Activated naive CD8-positive, alpha-beta T cell (primary cell): ENCODE measurements around the gene SYT5.

Experiments
- H3K27ac Mint-ChIP-seq: one replicate; pipeline ENCODE4 v1.8.0; 2021; ENCODE audit warnings: mixed read lengths
- H3K27me3 Mint-ChIP-seq: one replicate; pipeline ENCODE4 v1.8.0; 2021; ENCODE audit warnings: mixed read lengths
- H3K36me3 Mint-ChIP-seq: one replicate; pipeline ENCODE4 v1.8.0; 2021; ENCODE audit warnings: mixed read lengths
- H3K4me1 Mint-ChIP-seq: one replicate; pipeline ENCODE4 v1.8.0; 2021; ENCODE audit warnings: low read depth, mixed read lengths
- H3K4me3 Mint-ChIP-seq: one replicate; pipeline ENCODE4 v1.8.0; 2021; ENCODE audit warnings: mild to moderate bottlenecking, mixed read lengths
- H3K9me3 Mint-ChIP-seq: one replicate; pipeline ENCODE4 v1.8.0; 2021; ENCODE audit warnings: low read depth, mixed read lengths

SYT5 gene

GRCh38 chr19:55147545-55148251, 32.4 kb downstream of the SYT5 start:
- Mint-ChIP-seq H3K36me3 (peaks cover 4% of the 10 kb centered on the region), H3K9me3 (peaks cover 6% of the 10 kb centered on the region), H3K27me3 (peaks cover 30% of the 10 kb centered on the region), H3K27ac (no peak overlapping the region), H3K4me3 (no peak overlapping the region), H3K4me1 (peaks cover 12% of the 10 kb centered on the region)

GRCh38 chr19:55146705-55147273, 33.3 kb downstream of the SYT5 start:
- Mint-ChIP-seq H3K4me1 (peaks cover 6% of the 10 kb centered on the region), H3K27ac (no peak overlapping the region), H3K36me3 (peaks cover 4% of the 10 kb centered on the region), H3K9me3 (peaks cover under 1% of the 10 kb centered on the region), H3K4me3 (no peak overlapping the region), H3K27me3 (peaks cover 30% of the 10 kb centered on the region)

- Mint-ChIP-seq H3K4me1 (peaks cover 4% of the 10 kb centered on the region), H3K36me3 (peaks cover 4% of the 10 kb centered on the region), H3K27me3 (peaks cover 31% of the 10 kb centered on the region), H3K9me3 (no peaks in the 10 kb centered on the region), H3K4me3 (no peak overlapping the region), H3K27ac (no peak overlapping the region)
Measured at GRCh38 chr19:55146078-55146704, 33.9 kb downstream of the SYT5 start.

- Mint-ChIP-seq H3K4me1 (peaks cover 6% of the 10 kb centered on the region), H3K9me3 (no peaks in the 10 kb centered on the region), H3K4me3 (no peak overlapping the region), H3K27ac (no peak overlapping the region), H3K36me3 (peaks cover 4% of the 10 kb centered on the region), H3K27me3 (peaks cover 32% of the 10 kb centered on the region)
Measured at GRCh38 chr19:55145232-55145631, 34.9 kb downstream of the SYT5 start.

GRCh38 chr19:55141696-55142095, 38.4 kb downstream of the SYT5 start:
- H3K27ac Mint-ChIP-seq: no peak overlapping the region
- H3K36me3 Mint-ChIP-seq: peaks cover 4% of the 10 kb centered on the region
- peaks cover 27% of the 10 kb centered on the region for H3K27me3 Mint-ChIP-seq
- peaks cover 6% of the 10 kb centered on the region for H3K4me1 Mint-ChIP-seq
- no peak overlapping the region for H3K4me3 Mint-ChIP-seq
- H3K9me3 Mint-ChIP-seq: no peaks in the 10 kb centered on the region

- no peak overlapping the region for H3K4me3 Mint-ChIP-seq
- H3K4me1 Mint-ChIP-seq: peaks cover 3% of the 10 kb centered on the region
- no peaks in the 10 kb centered on the region for H3K36me3 Mint-ChIP-seq
- H3K27me3 Mint-ChIP-seq: peaks cover 10% of the 10 kb centered on the region
- no peak overlapping the region for H3K27ac Mint-ChIP-seq
- no peaks in the 10 kb centered on the region for H3K9me3 Mint-ChIP-seq
Measured at GRCh38 chr19:55137915-55138314, 42.2 kb downstream of the SYT5 start.

GRCh38 chr19:55136399-55137102, 43.5 kb downstream of the SYT5 start:
- Mint-ChIP-seq H3K4me1 (peaks cover 3% of the 10 kb centered on the region), H3K27me3 (peaks cover 14% of the 10 kb centered on the region), H3K36me3 (no peaks in the 10 kb centered on the region), H3K27ac (no peak overlapping the region), H3K4me3 (no peak overlapping the region), H3K9me3 (no peaks in the 10 kb centered on the region)

GRCh38 chr19:55134736-55135135, 45.4 kb downstream of the SYT5 start:
- H3K4me3 Mint-ChIP-seq: no peak overlapping the region
- H3K36me3 Mint-ChIP-seq: no peaks in the 10 kb centered on the region
- no peaks in the 10 kb centered on the region for H3K4me1 Mint-ChIP-seq
- peaks cover 21% of the 10 kb centered on the region for H3K27me3 Mint-ChIP-seq
- no peak overlapping the region for H3K27ac Mint-ChIP-seq
- no peaks in the 10 kb centered on the region for H3K9me3 Mint-ChIP-seq

- H3K27me3 Mint-ChIP-seq: peaks cover 25% of the 10 kb centered on the region
- H3K9me3 Mint-ChIP-seq: no peaks in the 10 kb centered on the region
- no peak overlapping the region for H3K4me3 Mint-ChIP-seq
- H3K4me1 Mint-ChIP-seq: no peaks in the 10 kb centered on the region
- H3K36me3 Mint-ChIP-seq: no peaks in the 10 kb centered on the region
- H3K27ac Mint-ChIP-seq: no peak overlapping the region
Measured at GRCh38 chr19:55133639-55134444, 46.2 kb downstream of the SYT5 start.

- Mint-ChIP-seq H3K9me3 (no peaks in the 10 kb centered on the region), H3K27me3 (peaks cover 25% of the 10 kb centered on the region), H3K4me3 (no peak overlapping the region), H3K27ac (no peak overlapping the region), H3K4me1 (no peaks in the 10 kb centered on the region), H3K36me3 (no peaks in the 10 kb centered on the region)
Measured at GRCh38 chr19:55132453-55133129, 47.5 kb downstream of the SYT5 start.

GRCh38 chr19:55131421-55131820, 48.7 kb downstream of the SYT5 start:
- Mint-ChIP-seq H3K9me3 (no peaks in the 10 kb centered on the region), H3K27me3 (peaks cover 34% of the 10 kb centered on the region), H3K4me3 (no peak overlapping the region), H3K27ac (no peak overlapping the region), H3K36me3 (no peaks in the 10 kb centered on the region), H3K4me1 (no peaks in the 10 kb centered on the region)
